Muscle of back (tissue), 11 donors: ENCODE results near the gene AK8. TPM values are rescaled to one million over a fixed set of nuclear protein-coding genes. Genes with fewer than 3 reads are reported as not detected.
A peak's percentile ranks its signal among the peaks of the same experiment; 100 is the strongest.
"Not testable (repeated sequence)": the region's sequence is repeated elsewhere in the genome, so short reads cannot be mapped to it uniquely, and the experiment has no call there.

Experiments
- DNase-seq, 3 donors: peaks; one replicate each; pipeline versions ENCODE4 v3.0.0 to v3.0.0-alpha.2; 2013
- polyA plus RNA-seq, 10 donors: library from polyadenylated mRNA; unstranded; fragments of 120-200 nt; gene quantifications; one replicate each; pipeline ENCODE4 v1.2.1, GENCODE V29; 2013; ENCODE audit not compliant: insufficient read length in 10 of 10

Gene AK8
- polyA plus RNA-seq, 10 donors, result 0.31 to 1.2 (median 0.48) TPM

- no peak for DNase-seq
Observed at GRCh38 chr9:132721661-132722060, 156.4 kb downstream of the AK8 start.

- DNase-seq, result not testable (repeated sequence)
Observed at GRCh38 chr9:132718381-132718928, 159.6 kb downstream of the AK8 start.

GRCh38 chr9:132717326-132717945, 160.6 kb downstream of the AK8 start:
- DNase-seq, result no peak

- no peak for DNase-seq
Observed at GRCh38 chr9:132716007-132716406, 162.1 kb downstream of the AK8 start.

GRCh38 chr9:132712753-132713152, 165.3 kb downstream of the AK8 start:
- DNase-seq, result no peak

GRCh38 chr9:132711846-132712245, 166.2 kb downstream of the AK8 start:
- no peak for DNase-seq

- DNase-seq, result not testable (repeated sequence)
Observed at GRCh38 chr9:132711152-132711551, 166.9 kb downstream of the AK8 start.

- no peak for DNase-seq
Observed at GRCh38 chr9:132710333-132710732, 167.8 kb downstream of the AK8 start.

GRCh38 chr9:132708769-132709430, 169.2 kb downstream of the AK8 start:
- DNase-seq, result no peak

- no peak for DNase-seq
Observed at GRCh38 chr9:132708239-132708638, 169.8 kb downstream of the AK8 start.

GRCh38 chr9:132703336-132703735, 174.7 kb downstream of the AK8 start:
- no peak for DNase-seq

GRCh38 chr9:132702254-132702653, 175.8 kb downstream of the AK8 start:
- no peak for DNase-seq

GRCh38 chr9:132699956-132700355, 178.1 kb downstream of the AK8 start:
- peak; percentile 43 to 76 (median 51) for DNase-seq

- no peak for DNase-seq
Observed at GRCh38 chr9:132698989-132699388, 179.1 kb downstream of the AK8 start.

- no peak for DNase-seq
Observed at GRCh38 chr9:132697230-132697629, 180.9 kb downstream of the AK8 start.

- DNase-seq, result no peak
Observed at GRCh38 chr9:132694144-132694543, 183.9 kb downstream of the AK8 start.

GRCh38 chr9:132690696-132691095, 187.4 kb downstream of the AK8 start:
- peak; percentile 47 to 86 (median 59) for DNase-seq

- no peak for DNase-seq
Observed at GRCh38 chr9:132683873-132684272, 194.2 kb downstream of the AK8 start.

GRCh38 chr9:132681561-132681960, 196.5 kb downstream of the AK8 start:
- no peak for DNase-seq

- no peak for DNase-seq
Observed at GRCh38 chr9:132679946-132680625, 198.0 kb downstream of the AK8 start.

- no peak for DNase-seq
Observed at GRCh38 chr9:132677976-132678375, 200.1 kb downstream of the AK8 start.
